ENCODE data around the gene GLP1R.

Gene GLP1R

DNA sequence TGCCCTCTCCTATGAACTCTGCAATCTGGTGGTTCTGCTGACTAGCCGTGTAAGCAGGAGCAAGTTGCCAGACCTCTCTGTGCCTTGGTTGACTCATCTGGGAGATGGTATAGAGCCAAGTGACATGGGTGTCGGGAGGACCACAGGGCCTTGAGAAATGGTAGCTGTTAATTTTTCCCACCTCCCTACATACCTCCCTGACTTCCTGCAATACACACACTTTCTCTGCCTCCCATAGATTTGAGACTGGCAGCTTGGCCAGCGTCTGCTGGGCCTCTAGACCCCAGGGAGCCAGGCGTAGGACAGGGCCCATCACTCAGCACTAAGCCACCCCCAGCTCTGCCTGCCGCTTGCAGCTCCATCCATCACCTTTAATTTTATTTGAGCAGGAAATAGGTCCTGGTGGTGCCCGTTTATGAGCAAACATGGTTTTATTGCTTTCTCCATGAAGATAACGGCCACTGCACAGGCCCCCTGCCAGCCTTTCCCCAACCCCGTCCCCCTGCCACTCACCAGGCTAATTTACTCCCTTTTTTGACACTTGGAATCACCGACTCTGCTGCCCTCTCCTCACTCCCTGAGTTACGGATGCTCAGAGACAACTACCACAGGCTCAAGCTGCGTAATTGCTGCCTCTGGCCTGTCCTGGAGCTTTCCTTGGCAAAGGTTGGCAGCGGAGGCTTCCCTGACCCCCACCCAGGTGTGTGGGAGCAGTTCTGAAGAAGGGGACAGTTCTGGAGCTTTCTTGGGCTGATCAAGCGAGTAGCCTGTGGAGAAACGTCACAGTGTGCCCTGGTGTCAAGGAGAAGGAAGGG, 11.1 kb downstream of the GLP1R start (continued):
- TF ChIP-seq, protein P1, sequence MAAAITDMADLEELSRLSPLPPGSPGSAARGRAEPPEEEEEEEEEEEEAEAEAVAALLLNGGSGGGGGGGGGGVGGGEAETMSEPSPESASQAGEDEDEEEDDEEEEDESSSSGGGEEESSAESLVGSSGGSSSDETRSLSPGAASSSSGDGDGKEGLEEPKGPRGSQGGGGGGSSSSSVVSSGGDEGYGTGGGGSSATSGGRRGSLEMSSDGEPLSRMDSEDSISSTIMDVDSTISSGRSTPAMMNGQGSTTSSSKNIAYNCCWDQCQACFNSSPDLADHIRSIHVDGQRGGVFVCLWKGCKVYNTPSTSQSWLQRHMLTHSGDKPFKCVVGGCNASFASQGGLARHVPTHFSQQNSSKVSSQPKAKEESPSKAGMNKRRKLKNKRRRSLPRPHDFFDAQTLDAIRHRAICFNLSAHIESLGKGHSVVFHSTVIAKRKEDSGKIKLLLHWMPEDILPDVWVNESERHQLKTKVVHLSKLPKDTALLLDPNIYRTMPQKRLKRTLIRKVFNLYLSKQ (tag by site-specific recombination; IDR thresholded peaks at IDR 0.05; ENCODE audit: borderline replicate concordance) = 0 out of 2 replicates have a peak, but pooled peaks have one; percentile 3
- peak; percentile 91 for TF ChIP-seq ZBTB8A (tag by site-specific recombination; IDR thresholded peaks at IDR 0.05)
- TF ChIP-seq, protein P2, sequence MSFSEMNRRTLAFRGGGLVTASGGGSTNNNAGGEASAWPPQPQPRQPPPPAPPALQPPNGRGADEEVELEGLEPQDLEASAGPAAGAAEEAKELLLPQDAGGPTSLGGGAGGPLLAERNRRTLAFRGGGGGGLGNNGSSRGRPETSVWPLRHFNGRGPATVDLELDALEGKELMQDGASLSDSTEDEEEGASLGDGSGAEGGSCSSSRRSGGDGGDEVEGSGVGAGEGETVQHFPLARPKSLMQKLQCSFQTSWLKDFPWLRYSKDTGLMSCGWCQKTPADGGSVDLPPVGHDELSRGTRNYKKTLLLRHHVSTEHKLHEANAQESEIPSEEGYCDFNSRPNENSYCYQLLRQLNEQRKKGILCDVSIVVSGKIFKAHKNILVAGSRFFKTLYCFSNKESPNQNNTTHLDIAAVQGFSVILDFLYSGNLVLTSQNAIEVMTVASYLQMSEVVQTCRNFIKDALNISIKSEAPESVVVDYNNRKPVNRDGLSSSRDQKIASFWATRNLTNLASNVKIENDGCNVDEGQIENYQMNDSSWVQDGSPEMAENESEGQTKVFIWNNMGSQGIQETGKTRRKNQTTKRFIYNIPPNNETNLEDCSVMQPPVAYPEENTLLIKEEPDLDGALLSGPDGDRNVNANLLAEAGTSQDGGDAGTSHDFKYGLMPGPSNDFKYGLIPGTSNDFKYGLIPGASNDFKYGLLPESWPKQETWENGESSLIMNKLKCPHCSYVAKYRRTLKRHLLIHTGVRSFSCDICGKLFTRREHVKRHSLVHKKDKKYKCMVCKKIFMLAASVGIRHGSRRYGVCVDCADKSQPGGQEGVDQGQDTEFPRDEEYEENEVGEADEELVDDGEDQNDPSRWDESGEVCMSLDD (tag by site-specific recombination; IDR thresholded peaks at IDR 0.05) = no peak
- TF ChIP-seq SP7 (tag by site-specific recombination; IDR thresholded peaks at IDR 0.05) = peak; percentile 96
- no peak for TF ChIP-seq KLF8 (tag by site-specific recombination; IDR thresholded peaks at IDR 0.05)
- TF ChIP-seq ZNF843 (tag by site-specific recombination; IDR thresholded peaks at IDR 0.05) = peak; percentile 99
- peak; percentile 89 for TF ChIP-seq ZNF561 (tag by site-specific recombination; IDR thresholded peaks at IDR 0.05; ENCODE audit: borderline replicate concordance)
- TF ChIP-seq EGR2 (tag by site-specific recombination; IDR thresholded peaks at IDR 0.05; ENCODE audit: low read depth) = peak; percentile 81
- peak; percentile 85 for TF ChIP-seq ZNF596 (tag by site-specific recombination; IDR thresholded peaks at IDR 0.05)
- TF ChIP-seq KLF10 (tag by site-specific recombination; IDR thresholded peaks at IDR 0.05) = peak; percentile 69
- peak; percentile 85 for TF ChIP-seq ZFHX2 (tag by site-specific recombination; conservative IDR thresholded peaks at IDR 0.05)
- TF ChIP-seq, protein P3, sequence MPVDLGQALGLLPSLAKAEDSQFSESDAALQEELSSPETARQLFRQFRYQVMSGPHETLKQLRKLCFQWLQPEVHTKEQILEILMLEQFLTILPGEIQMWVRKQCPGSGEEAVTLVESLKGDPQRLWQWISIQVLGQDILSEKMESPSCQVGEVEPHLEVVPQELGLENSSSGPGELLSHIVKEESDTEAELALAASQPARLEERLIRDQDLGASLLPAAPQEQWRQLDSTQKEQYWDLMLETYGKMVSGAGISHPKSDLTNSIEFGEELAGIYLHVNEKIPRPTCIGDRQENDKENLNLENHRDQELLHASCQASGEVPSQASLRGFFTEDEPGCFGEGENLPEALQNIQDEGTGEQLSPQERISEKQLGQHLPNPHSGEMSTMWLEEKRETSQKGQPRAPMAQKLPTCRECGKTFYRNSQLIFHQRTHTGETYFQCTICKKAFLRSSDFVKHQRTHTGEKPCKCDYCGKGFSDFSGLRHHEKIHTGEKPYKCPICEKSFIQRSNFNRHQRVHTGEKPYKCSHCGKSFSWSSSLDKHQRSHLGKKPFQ (tag by site-specific recombination; IDR thresholded peaks at IDR 0.05) = peak; percentile 93
- TF ChIP-seq, protein P4, sequence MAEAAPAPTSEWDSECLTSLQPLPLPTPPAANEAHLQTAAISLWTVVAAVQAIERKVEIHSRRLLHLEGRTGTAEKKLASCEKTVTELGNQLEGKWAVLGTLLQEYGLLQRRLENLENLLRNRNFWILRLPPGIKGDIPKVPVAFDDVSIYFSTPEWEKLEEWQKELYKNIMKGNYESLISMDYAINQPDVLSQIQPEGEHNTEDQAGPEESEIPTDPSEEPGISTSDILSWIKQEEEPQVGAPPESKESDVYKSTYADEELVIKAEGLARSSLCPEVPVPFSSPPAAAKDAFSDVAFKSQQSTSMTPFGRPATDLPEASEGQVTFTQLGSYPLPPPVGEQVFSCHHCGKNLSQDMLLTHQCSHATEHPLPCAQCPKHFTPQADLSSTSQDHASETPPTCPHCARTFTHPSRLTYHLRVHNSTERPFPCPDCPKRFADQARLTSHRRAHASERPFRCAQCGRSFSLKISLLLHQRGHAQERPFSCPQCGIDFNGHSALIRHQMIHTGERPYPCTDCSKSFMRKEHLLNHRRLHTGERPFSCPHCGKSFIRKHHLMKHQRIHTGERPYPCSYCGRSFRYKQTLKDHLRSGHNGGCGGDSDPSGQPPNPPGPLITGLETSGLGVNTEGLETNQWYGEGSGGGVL (tag by site-specific recombination; IDR thresholded peaks at IDR 0.05) = no peak; the same call in 1 of the 2 replicates
- TF ChIP-seq, protein P5, sequence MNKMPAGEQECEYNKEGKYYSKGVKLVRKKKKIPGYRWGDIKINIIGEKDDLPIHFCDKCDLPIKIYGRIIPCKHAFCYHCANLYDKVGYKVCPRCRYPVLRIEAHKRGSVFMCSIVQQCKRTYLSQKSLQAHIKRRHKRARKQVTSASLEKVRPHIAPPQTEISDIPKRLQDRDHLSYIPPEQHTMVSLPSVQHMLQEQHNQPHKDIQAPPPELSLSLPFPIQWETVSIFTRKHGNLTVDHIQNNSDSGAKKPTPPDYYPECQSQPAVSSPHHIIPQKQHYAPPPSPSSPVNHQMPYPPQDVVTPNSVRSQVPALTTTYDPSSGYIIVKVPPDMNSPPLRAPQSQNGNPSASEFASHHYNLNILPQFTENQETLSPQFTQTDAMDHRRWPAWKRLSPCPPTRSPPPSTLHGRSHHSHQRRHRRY (tag by site-specific recombination; IDR thresholded peaks at IDR 0.05) = peak; percentile 92; the same call in 1 of the 2 replicates
- TF ChIP-seq ZNF169 (tag by site-specific recombination; IDR thresholded peaks at IDR 0.05) = no peak
- TF ChIP-seq YY1 (tag by site-specific recombination; IDR thresholded peaks at IDR 0.05) = peak; percentile 54; the same call in 1 of the 2 replicates
- peak; percentile 55; the same call in 1 of the 2 replicates for TF ChIP-seq ZNF146 (tag by site-specific recombination; IDR thresholded peaks at IDR 0.05)
- no peak for TF ChIP-seq GLI4 (tag by site-specific recombination; IDR thresholded peaks at IDR 0.05)
- TF ChIP-seq, protein P6, sequence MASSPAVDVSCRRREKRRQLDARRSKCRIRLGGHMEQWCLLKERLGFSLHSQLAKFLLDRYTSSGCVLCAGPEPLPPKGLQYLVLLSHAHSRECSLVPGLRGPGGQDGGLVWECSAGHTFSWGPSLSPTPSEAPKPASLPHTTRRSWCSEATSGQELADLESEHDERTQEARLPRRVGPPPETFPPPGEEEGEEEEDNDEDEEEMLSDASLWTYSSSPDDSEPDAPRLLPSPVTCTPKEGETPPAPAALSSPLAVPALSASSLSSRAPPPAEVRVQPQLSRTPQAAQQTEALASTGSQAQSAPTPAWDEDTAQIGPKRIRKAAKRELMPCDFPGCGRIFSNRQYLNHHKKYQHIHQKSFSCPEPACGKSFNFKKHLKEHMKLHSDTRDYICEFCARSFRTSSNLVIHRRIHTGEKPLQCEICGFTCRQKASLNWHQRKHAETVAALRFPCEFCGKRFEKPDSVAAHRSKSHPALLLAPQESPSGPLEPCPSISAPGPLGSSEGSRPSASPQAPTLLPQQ (tag by site-specific recombination; IDR thresholded peaks at IDR 0.05) = peak; percentile 77
- peak; percentile 58; the same call in 1 of the 2 replicates for TF ChIP-seq ZBTB17 (tag by site-specific recombination; IDR thresholded peaks at IDR 0.05)
- TF ChIP-seq, protein P7, sequence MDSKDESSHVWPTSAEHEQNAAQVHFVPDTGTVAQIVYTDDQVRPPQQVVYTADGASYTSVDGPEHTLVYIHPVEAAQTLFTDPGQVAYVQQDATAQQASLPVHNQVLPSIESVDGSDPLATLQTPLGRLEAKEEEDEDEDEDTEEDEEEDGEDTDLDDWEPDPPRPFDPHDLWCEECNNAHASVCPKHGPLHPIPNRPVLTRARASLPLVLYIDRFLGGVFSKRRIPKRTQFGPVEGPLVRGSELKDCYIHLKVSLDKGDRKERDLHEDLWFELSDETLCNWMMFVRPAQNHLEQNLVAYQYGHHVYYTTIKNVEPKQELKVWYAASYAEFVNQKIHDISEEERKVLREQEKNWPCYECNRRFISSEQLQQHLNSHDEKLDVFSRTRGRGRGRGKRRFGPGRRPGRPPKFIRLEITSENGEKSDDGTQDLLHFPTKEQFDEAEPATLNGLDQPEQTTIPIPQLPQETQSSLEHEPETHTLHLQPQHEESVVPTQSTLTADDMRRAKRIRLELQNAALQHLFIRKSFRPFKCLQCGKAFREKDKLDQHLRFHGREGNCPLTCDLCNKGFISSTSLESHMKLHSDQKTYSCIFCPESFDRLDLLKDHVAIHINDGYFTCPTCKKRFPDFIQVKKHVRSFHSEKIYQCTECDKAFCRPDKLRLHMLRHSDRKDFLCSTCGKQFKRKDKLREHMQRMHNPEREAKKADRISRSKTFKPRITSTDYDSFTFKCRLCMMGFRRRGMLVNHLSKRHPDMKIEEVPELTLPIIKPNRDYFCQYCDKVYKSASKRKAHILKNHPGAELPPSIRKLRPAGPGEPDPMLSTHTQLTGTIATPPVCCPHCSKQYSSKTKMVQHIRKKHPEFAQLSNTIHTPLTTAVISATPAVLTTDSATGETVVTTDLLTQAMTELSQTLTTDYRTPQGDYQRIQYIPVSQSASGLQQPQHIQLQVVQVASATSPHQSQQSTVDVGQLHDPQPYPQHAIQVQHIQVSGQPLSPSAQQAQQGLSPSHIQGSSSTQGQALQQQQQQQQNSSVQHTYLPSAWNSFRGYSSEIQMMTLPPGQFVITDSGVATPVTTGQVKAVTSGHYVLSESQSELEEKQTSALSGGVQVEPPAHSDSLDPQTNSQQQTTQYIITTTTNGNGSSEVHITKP (tag by site-specific recombination; IDR thresholded peaks at IDR 0.05) = peak; percentile 66
- TF ChIP-seq ZNF629 (tag by site-specific recombination; IDR thresholded peaks at IDR 0.05) = peak; percentile 67
- TF ChIP-seq ZNF366 (tag by site-specific recombination; conservative IDR thresholded peaks at IDR 0.05) = no peak
- TF ChIP-seq OSR2 (tag by site-specific recombination; IDR thresholded peaks at IDR 0.05) = peak; percentile 97
- TF ChIP-seq ZNF341 (tag by site-specific recombination; IDR thresholded peaks at IDR 0.05; ENCODE audit: low read depth) = peak; percentile 74

Data from HEK293 (cell line).